Measurements from ENCODE around the gene TMEM123.

The TMEM123 gene

GRCh38 chr11:102452461-102453301, at the start of gene TMEM123:
TSS of gene TMEM123 (minus strand) at chr11:102452765. CDS start at chr11:102452623, 142 bp downstream.
- DNase-seq (ENCODE audit: low read depth in 2 of 2): peak; percentile 82

GRCh38 chr11:102500829-102501228, 48.3 kb upstream of the TMEM123 start:
- no peak for DNase-seq (ENCODE audit: low read depth in 2 of 2)

GRCh38 chr11:102499931-102500330, 47.4 kb upstream of the TMEM123 start:
- no peak for DNase-seq (ENCODE audit: low read depth in 2 of 2)

GRCh38 chr11:102499151-102499550, 46.6 kb upstream of the TMEM123 start:
- DNase-seq (ENCODE audit: low read depth in 2 of 2): no peak

GRCh38 chr11:102497061-102497460, 44.5 kb upstream of the TMEM123 start:
- DNase-seq (ENCODE audit: low read depth in 2 of 2): no peak

GRCh38 chr11:102495161-102496042, 42.8 kb upstream of the TMEM123 start:
- DNase-seq (ENCODE audit: low read depth in 2 of 2): peak in 1 of 2 donors; percentile 5

- no peak for DNase-seq (ENCODE audit: low read depth in 2 of 2)
These were observed 41.7 kb upstream of the TMEM123 start for GRCh38 chr11:102494216-102494615.

GRCh38 chr11:102493524-102493923, 41.0 kb upstream of the TMEM123 start:
- no peak for DNase-seq (ENCODE audit: low read depth in 2 of 2)

GRCh38 chr11:102491969-102492368, 39.4 kb upstream of the TMEM123 start:
- DNase-seq (ENCODE audit: low read depth in 2 of 2): no peak

GRCh38 chr11:102489186-102490145, 36.9 kb upstream of the TMEM123 start:
- DNase-seq (ENCODE audit: low read depth in 2 of 2): no peak

- DNase-seq (ENCODE audit: low read depth in 2 of 2): no peak
These were observed 35.6 kb upstream of the TMEM123 start for GRCh38 chr11:102488208-102488607.

GRCh38 chr11:102487214-102487613, 34.6 kb upstream of the TMEM123 start:
- DNase-seq (ENCODE audit: low read depth in 2 of 2): no peak

- no peak for DNase-seq (ENCODE audit: low read depth in 2 of 2)
These were observed 34.0 kb upstream of the TMEM123 start for GRCh38 chr11:102486584-102486983.

- DNase-seq (ENCODE audit: low read depth in 2 of 2): no peak
These were observed 32.6 kb upstream of the TMEM123 start for GRCh38 chr11:102485095-102485722.

GRCh38 chr11:102482433-102482832, 29.9 kb upstream of the TMEM123 start:
- DNase-seq (ENCODE audit: low read depth in 2 of 2): no peak

- DNase-seq (ENCODE audit: low read depth in 2 of 2): no peak
These were observed 27.2 kb upstream of the TMEM123 start for GRCh38 chr11:102479733-102480132.

GRCh38 chr11:102478673-102479299, 26.2 kb upstream of the TMEM123 start:
- DNase-seq (ENCODE audit: low read depth in 2 of 2): no peak

GRCh38 chr11:102476812-102477211, 24.2 kb upstream of the TMEM123 start:
- DNase-seq (ENCODE audit: low read depth in 2 of 2): no peak

- DNase-seq (ENCODE audit: low read depth in 2 of 2): no peak
These were observed 23.5 kb upstream of the TMEM123 start for GRCh38 chr11:102476069-102476468.

- DNase-seq (ENCODE audit: low read depth in 2 of 2): no peak
These were observed 21.0 kb upstream of the TMEM123 start for GRCh38 chr11:102473543-102473942.

- DNase-seq (ENCODE audit: low read depth in 2 of 2): no peak
These were observed 19.6 kb upstream of the TMEM123 start for GRCh38 chr11:102472127-102472526.
